ENCODE results near the gene HSF4.
A peak's percentile ranks its signal among the peaks of the same experiment; 100 is the strongest.

HSF4 gene

DNA sequence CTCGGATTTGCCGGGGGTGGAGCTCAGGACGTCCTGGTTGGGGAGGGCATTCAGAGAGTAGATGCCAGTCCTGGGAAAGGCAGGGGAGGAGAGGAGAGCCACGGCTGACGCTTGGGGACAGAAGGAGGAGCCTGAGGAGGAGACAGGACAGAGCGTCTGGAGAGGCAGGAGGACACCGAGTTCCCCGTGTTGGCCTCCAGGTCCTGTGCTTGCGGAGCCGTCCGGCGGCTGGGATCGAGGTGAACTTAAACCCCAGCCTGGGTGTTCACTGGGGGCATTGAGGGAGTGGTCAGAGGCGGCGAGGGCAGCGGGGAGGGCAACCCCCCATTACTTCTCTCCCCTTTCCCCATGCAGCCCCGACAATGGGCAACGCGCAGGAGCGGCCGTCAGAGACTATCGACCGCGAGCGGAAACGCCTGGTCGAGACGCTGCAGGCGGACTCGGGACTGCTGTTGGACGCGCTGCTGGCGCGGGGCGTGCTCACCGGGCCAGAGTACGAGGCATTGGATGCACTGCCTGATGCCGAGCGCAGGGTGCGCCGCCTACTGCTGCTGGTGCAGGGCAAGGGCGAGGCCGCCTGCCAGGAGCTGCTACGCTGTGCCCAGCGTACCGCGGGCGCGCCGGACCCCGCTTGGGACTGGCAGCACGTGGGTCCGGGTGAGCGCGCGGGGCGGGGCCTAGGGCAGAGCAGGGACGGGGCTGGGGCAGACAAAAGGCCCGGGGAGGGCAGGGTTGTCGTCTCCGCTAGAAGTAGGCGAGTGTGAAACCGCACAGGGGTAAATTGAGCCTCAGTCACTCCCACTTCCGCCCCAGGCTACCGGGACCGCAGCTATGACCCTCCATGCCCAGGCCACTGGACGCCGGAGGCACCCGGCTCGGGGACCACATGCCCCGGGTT is 9.5 kb downstream of the HSF4 start (continued):
- TF ChIP-seq, protein P1, sequence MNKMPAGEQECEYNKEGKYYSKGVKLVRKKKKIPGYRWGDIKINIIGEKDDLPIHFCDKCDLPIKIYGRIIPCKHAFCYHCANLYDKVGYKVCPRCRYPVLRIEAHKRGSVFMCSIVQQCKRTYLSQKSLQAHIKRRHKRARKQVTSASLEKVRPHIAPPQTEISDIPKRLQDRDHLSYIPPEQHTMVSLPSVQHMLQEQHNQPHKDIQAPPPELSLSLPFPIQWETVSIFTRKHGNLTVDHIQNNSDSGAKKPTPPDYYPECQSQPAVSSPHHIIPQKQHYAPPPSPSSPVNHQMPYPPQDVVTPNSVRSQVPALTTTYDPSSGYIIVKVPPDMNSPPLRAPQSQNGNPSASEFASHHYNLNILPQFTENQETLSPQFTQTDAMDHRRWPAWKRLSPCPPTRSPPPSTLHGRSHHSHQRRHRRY (tag by site-specific recombination; IDR thresholded peaks at IDR 0.05) = no peak
- TF ChIP-seq ZNF48 (tag by site-specific recombination; IDR thresholded peaks at IDR 0.05) (no peak), ZNF19 (tag by site-specific recombination; IDR thresholded peaks at IDR 0.05; ENCODE audit: low read depth) (no peak), ZNF664 (tag by site-specific recombination; IDR thresholded peaks at IDR 0.05) (no peak), ZNF324 (tag by site-specific recombination; IDR thresholded peaks at IDR 0.05) (no peak), ZNF23 (tag by site-specific recombination; IDR thresholded peaks at IDR 0.05; ENCODE audit: borderline replicate concordance) (no peak), ZNF701 (tag by site-specific recombination; IDR thresholded peaks at IDR 0.05) (no peak), HOXC10 (CRISPR knock-in tag; IDR thresholded peaks at IDR 0.05) (no peak), ZNF266 (tag by site-specific recombination; IDR thresholded peaks at IDR 0.05; ENCODE audit: low read depth) (no peak), GLI4 (tag by site-specific recombination; IDR thresholded peaks at IDR 0.05) (no peak), ZNF670 (tag by site-specific recombination; IDR thresholded peaks at IDR 0.05; ENCODE audit: low read depth) (no peak), ZNF292 (tag by site-specific recombination; IDR thresholded peaks at IDR 0.05; ENCODE audit: borderline replicate concordance, low read depth) (no peak), ZNF596 (tag by site-specific recombination; IDR thresholded peaks at IDR 0.05) (no peak), ZNF658 (tag by site-specific recombination; IDR thresholded peaks at IDR 0.05) (no peak), GLI2 (tag by site-specific recombination; IDR thresholded peaks at IDR 0.05; ENCODE audit: borderline replicate concordance, low read depth) (no peak), MZF1 (tag by site-specific recombination; IDR thresholded peaks at IDR 0.05; ENCODE audit: borderline replicate concordance) (no peak), ZNF558 (tag by site-specific recombination; IDR thresholded peaks at IDR 0.05) (no peak), YY2 (tag by site-specific recombination; IDR thresholded peaks at IDR 0.05) (no peak), REPIN1 (tag by site-specific recombination; IDR thresholded peaks at IDR 0.05; ENCODE audit: low read depth) (no peak), ZBTB20 (tag by site-specific recombination; IDR thresholded peaks at IDR 0.05) (peak; percentile 100), ZNF311 (tag by site-specific recombination; IDR thresholded peaks at IDR 0.05; ENCODE audit: borderline replicate concordance) (no peak), BCL11A (tag by site-specific recombination; IDR thresholded peaks at IDR 0.05; ENCODE audit: low read depth) (no peak), SP3 (tag by site-specific recombination; IDR thresholded peaks at IDR 0.05) (peak; percentile 56; the same call in 1 of the 2 replicates), ZNF138 (tag by site-specific recombination; IDR thresholded peaks at IDR 0.05; ENCODE audit: borderline replicate concordance) (no peak), YY1 (tag by site-specific recombination; IDR thresholded peaks at IDR 0.05) (no peak), TRIM28 (IDR thresholded peaks at IDR 0.05; ENCODE audit: borderline replicate concordance, low read length) (no peak), ZNF157 (tag by site-specific recombination; IDR thresholded peaks at IDR 0.05) (no peak)
- TF ChIP-seq, protein P2, sequence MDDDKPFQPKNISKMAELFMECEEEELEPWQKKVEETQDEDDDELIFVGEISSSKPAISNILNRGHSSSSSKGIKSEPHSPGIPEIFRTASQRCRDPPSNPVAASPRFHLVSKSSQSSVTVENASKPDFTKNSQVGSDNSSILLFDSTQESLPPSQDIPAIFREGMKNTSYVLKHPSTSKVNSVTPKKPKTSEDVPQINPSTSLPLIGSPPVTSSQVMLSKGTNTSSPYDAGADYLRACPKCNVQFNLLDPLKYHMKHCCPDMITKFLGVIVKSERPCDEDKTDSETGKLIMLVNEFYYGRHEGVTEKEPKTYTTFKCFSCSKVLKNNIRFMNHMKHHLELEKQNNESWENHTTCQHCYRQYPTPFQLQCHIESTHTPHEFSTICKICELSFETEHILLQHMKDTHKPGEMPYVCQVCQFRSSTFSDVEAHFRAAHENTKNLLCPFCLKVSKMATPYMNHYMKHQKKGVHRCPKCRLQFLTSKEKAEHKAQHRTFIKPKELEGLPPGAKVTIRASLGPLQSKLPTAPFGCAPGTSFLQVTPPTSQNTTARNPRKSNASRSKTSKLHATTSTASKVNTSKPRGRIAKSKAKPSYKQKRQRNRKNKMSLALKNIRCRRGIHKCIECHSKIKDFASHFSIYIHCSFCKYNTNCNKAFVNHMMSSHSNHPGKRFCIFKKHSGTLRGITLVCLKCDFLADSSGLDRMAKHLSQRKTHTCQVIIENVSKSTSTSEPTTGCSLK (tag by site-specific recombination; IDR thresholded peaks at IDR 0.05) = no peak
- TF ChIP-seq, protein P3, sequence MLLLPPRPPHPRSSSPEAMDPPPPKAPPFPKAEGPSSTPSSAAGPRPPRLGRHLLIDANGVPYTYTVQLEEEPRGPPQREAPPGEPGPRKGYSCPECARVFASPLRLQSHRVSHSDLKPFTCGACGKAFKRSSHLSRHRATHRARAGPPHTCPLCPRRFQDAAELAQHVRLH (tag by site-specific recombination; IDR thresholded peaks at IDR 0.05) = no peak
- TF ChIP-seq, protein P4, sequence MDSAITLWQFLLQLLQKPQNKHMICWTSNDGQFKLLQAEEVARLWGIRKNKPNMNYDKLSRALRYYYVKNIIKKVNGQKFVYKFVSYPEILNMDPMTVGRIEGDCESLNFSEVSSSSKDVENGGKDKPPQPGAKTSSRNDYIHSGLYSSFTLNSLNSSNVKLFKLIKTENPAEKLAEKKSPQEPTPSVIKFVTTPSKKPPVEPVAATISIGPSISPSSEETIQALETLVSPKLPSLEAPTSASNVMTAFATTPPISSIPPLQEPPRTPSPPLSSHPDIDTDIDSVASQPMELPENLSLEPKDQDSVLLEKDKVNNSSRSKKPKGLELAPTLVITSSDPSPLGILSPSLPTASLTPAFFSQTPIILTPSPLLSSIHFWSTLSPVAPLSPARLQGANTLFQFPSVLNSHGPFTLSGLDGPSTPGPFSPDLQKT (IDR thresholded peaks at IDR 0.05; ENCODE audit: borderline replicate concordance, low read depth, low read length) = no peak
- TF ChIP-seq, protein P5, sequence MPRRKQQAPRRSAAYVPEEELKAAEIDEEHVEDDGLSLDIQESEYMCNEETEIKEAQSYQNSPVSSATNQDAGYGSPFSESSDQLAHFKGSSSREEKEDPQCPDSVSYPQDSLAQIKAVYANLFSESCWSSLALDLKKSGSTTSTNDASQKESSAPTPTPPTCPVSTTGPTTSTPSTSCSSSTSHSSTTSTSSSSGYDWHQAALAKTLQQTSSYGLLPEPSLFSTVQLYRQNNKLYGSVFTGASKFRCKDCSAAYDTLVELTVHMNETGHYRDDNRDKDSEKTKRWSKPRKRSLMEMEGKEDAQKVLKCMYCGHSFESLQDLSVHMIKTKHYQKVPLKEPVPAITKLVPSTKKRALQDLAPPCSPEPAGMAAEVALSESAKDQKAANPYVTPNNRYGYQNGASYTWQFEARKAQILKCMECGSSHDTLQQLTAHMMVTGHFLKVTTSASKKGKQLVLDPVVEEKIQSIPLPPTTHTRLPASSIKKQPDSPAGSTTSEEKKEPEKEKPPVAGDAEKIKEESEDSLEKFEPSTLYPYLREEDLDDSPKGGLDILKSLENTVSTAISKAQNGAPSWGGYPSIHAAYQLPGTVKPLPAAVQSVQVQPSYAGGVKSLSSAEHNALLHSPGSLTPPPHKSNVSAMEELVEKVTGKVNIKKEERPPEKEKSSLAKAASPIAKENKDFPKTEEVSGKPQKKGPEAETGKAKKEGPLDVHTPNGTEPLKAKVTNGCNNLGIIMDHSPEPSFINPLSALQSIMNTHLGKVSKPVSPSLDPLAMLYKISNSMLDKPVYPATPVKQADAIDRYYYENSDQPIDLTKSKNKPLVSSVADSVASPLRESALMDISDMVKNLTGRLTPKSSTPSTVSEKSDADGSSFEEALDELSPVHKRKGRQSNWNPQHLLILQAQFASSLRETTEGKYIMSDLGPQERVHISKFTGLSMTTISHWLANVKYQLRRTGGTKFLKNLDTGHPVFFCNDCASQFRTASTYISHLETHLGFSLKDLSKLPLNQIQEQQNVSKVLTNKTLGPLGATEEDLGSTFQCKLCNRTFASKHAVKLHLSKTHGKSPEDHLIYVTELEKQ (tag by site-specific recombination; IDR thresholded peaks at IDR 0.05; ENCODE audit: borderline replicate concordance) = no peak
